ENCODE results near the gene CYTIP.

DNA sequence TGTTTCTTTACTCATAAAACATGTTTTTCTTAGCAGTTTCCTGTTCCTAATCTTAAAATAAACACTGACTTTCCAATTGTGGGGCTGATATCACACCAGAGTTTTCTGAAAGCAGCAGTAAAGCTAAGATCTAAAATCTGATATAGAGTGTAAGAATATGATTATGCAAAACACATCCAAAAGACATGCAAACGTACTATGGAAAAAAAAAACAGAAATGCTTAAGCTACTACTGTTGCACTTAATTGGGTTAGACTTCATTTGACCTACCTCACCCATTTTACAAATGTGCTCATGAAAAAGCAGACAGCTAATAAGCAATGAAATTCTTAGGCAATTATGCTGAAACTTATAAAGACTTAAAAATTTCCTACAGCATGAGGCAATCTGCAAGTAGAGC, 10.5 kb downstream of the CYTIP start:
- no peak for TF ChIP-seq CTCF (IDR thresholded peaks at IDR 0.05; ENCODE audit: poor library complexity, severe bottlenecking)
- TF ChIP-seq TAF1 (IDR thresholded peaks at IDR 0.05; ENCODE audit: low read depth), result no peak
- no peak for TF ChIP-seq RAD21 (conservative IDR thresholded peaks at IDR 0.05)
- no peak for TF ChIP-seq SMC3 (conservative IDR thresholded peaks at IDR 0.05; ENCODE audit: poor library complexity)
